HepG2 (cell line): ENCODE measurements around the gene UGCG. TPM values are rescaled to one million over a fixed set of nuclear protein-coding genes. Genes with fewer than 3 reads are reported as not detected.

Experiments used
- ATAC-seq: fragments of 200-7000 bp; cut with Tn5 transposase; 3 replicates; pipeline ENCODE4 v1.9.1; 2020; ENCODE audit warnings: mild to moderate bottlenecking, moderate library complexity
- BruUV-seq: library from RNA; stranded (reverse); fragments of 400-500 nt; replicated peaks from 2 replicates; lab custom pipeline; 2021; lab: Mats Ljungman, UMichigan
- CTCF ChIA-PET: fragments of 300-600 bp; formaldehyde crosslinking; extraction: SDS; loops from one replicate; lab custom pipeline; 2021; ENCODE audit warnings: low total read pairs, inconsistent platforms, low intra/inter-chr PET ratio; lab: Yijun Ruan, JAX
- POLR2A ChIA-PET: fragments of 350-600 bp; sonication (Branson Sonifier 250); formaldehyde crosslinking; loops from one replicate; lab custom pipeline; 2020; ENCODE audit warnings: antibody characterized with exemption, inconsistent platforms; lab: Yijun Ruan, JAX
- DNase-seq: peaks from one replicate; pipeline ENCODE4 v3.0.0-alpha.2; 2015; ENCODE audit warnings: low spot score
- FAIRE-seq: peaks from 3 replicates; lab custom pipeline; 2011; peaks lifted over from hg19 to GRCh38; lab: Jason Lieb, UNC
- H2AFZ ChIP-seq: one replicate; pipeline ENCODE4 v1.6.1; 2011; ENCODE audit warnings: low read length, inconsistent platforms
- H3K27ac ChIP-seq: fragments of 300-600 bp; 3 replicates; pipeline ENCODE4 v1.8.0; 2011; ENCODE audit warnings: mixed run types, mild to moderate bottlenecking, mixed read lengths, low read length, inconsistent platforms; ENCODE audit not compliant: insufficient read depth; ENCODE audit errors: extremely low read length
- H3K27me3 ChIP-seq, 2 experiments: fragments of 200-600 bp in 1 of 2; 2 replicates in 1 of 2; 3 replicates in 1 of 2; pipeline versions ENCODE4 v1.6.0 to v1.8.0; 2011; ENCODE audit warnings: low read length in 2 of 2, mild to moderate bottlenecking in 2 of 2, moderate library complexity in 2 of 2, inconsistent platforms in 1 of 2; ENCODE audit not compliant: insufficient read depth in 2 of 2, control insufficient read depth in 1 of 2
- H3K36me3 ChIP-seq, 2 experiments: fragments of 200-600 bp in 1 of 2; replicated peaks in 1 of 2; 2 replicates in 1 of 2; 3 replicates in 1 of 2; pipeline versions ENCODE4 v1.5.1 to v1.8.0; 2011; ENCODE audit warnings: low read length in 2 of 2, inconsistent platforms in 1 of 2; ENCODE audit not compliant: insufficient read depth in 2 of 2, control insufficient read depth in 1 of 2
- H3K4me1 ChIP-seq: 2 replicates; pipeline ENCODE4 v1.5.1; 2012; ENCODE audit warnings: low read length, inconsistent platforms; ENCODE audit not compliant: insufficient read depth
- H3K4me2 ChIP-seq: 2 replicates; pipeline ENCODE4 v1.6.0; 2011; ENCODE audit warnings: low read depth, low read length, inconsistent platforms
- H3K4me3 ChIP-seq, 3 experiments: fragments of 200-600 bp in 1 of 3; sonication (generic), shearing (Covaris generic) in 1 of 3; replicated peaks in 1 of 3; 2 replicates each; pipeline ENCODE4 v1.5.1; 2011 to 2016; ENCODE audit warnings: low read length in 3 of 3, inconsistent platforms in 2 of 3, low read depth in 2 of 3, mild to moderate bottlenecking in 2 of 3, control low read depth in 1 of 3, mixed read lengths in 1 of 3; ENCODE audit not compliant: insufficient read depth in 1 of 3
- H3K79me2 ChIP-seq: one replicate; pipeline ENCODE4 v1.6.1; 2011; ENCODE audit warnings: low read length, inconsistent platforms; ENCODE audit not compliant: insufficient read depth
- H3K9ac ChIP-seq: 2 replicates; pipeline ENCODE4 v1.6.0; 2011; ENCODE audit warnings: mild to moderate bottlenecking, low read depth, low read length, inconsistent platforms; ENCODE audit not compliant: insufficient read depth
- H3K9me3 ChIP-seq: 2 replicates; pipeline ENCODE4 v1.5.1; 2012; ENCODE audit warnings: mild to moderate bottlenecking, low read length
- H4K20me1 ChIP-seq: 2 replicates; pipeline ENCODE4 v1.6.0; 2011; ENCODE audit warnings: inconsistent platforms, mild to moderate bottlenecking, low read length, moderate library complexity; ENCODE audit not compliant: insufficient read depth
- ARID2 ChIP-seq: sonication (generic); formaldehyde crosslinking; IDR thresholded peaks from 2 replicates; pipeline ENCODE4 v1.8.1; 2022; ENCODE audit warnings: mild to moderate bottlenecking, missing genetic modification reagents, borderline replicate concordance
- EEA1 ChIP-seq: sonication (generic); formaldehyde crosslinking; IDR thresholded peaks from 2 replicates; pipeline ENCODE4 v1.5.1; 2020; ENCODE audit warnings: mild to moderate bottlenecking, missing genetic modification reagents, borderline replicate concordance
- EP300 ChIP-seq, 3 experiments: sonication (generic) in 1 of 3; formaldehyde crosslinking in 1 of 3; IDR thresholded peaks; 2 replicates each; pipeline versions ENCODE4 v1.5.1 to v1.6.1; 2011 to 2020; ENCODE audit warnings: low read depth in 2 of 3, low read length in 2 of 3, borderline replicate concordance in 1 of 3, improper control_type of control experiment in 1 of 3, mild to moderate bottlenecking in 1 of 3, missing genetic modification reagents in 1 of 3, moderate library complexity in 1 of 3
- ERF ChIP-seq: IDR thresholded peaks from 2 replicates; pipeline ENCODE4 v1.6.1; 2018; ENCODE audit warnings: missing biosample characterization, missing genetic modification reagents
- GLI4 ChIP-seq: sonication (generic); formaldehyde crosslinking; IDR thresholded peaks from 2 replicates; pipeline ENCODE4 v1.5.1; 2020; ENCODE audit warnings: missing genetic modification reagents, mild to moderate bottlenecking, moderate library complexity, borderline replicate concordance
- MAZ ChIP-seq, 2 experiments: sonication (generic) in 1 of 2; formaldehyde crosslinking in 1 of 2; IDR thresholded peaks; 2 replicates each; pipeline versions ENCODE4 v1.5.0 to v1.6.1; 2012 to 2020; ENCODE audit warnings: low read depth in 2 of 2, mild to moderate bottlenecking in 2 of 2, borderline replicate concordance in 1 of 2, improper control_type of control experiment in 1 of 2, low read length in 1 of 2, missing genetic modification reagents in 1 of 2, moderate library complexity in 1 of 2
- MEIS1 ChIP-seq: sonication (generic); formaldehyde crosslinking; IDR thresholded peaks from 2 replicates; pipeline ENCODE4 v1.9.0; 2021; ENCODE audit warnings: mild to moderate bottlenecking, missing genetic modification reagents, moderate library complexity, borderline replicate concordance
- MYC ChIP-seq: sonication (generic); formaldehyde crosslinking; IDR thresholded peaks from 2 replicates; pipeline ENCODE4 v1.9.0; 2021; ENCODE audit warnings: missing genetic modification reagents, borderline replicate concordance
- RARG ChIP-seq: sonication (generic); formaldehyde crosslinking; IDR thresholded peaks from 2 replicates; pipeline ENCODE4 v1.4.0; 2020; ENCODE audit warnings: low read depth, mild to moderate bottlenecking, missing genetic modification reagents
- SMYD3 ChIP-seq: sonication (generic); formaldehyde crosslinking; IDR thresholded peaks from 2 replicates; pipeline ENCODE4 v1.8.1; 2023; ENCODE audit warnings: mild to moderate bottlenecking, missing genetic modification reagents
- SNAPC2 ChIP-seq: sonication (generic); formaldehyde crosslinking; IDR thresholded peaks from 2 replicates; pipeline ENCODE4 v1.8.1; 2022; ENCODE audit warnings: mild to moderate bottlenecking, missing genetic modification reagents
- TMF1 ChIP-seq: sonication (generic); formaldehyde crosslinking; IDR thresholded peaks from 2 replicates; pipeline ENCODE4 v1.8.1; 2022; ENCODE audit warnings: low read depth, missing genetic modification reagents
- ZFP41 ChIP-seq: sonication (generic); formaldehyde crosslinking; IDR thresholded peaks from 2 replicates; pipeline ENCODE4 v1.4.0; 2020; ENCODE audit warnings: mild to moderate bottlenecking, missing genetic modification reagents, borderline replicate concordance
- ZNF44 ChIP-seq: sonication (generic); formaldehyde crosslinking; IDR thresholded peaks from 2 replicates; pipeline ENCODE4 v1.5.1; 2020; ENCODE audit warnings: mild to moderate bottlenecking, missing genetic modification reagents
- ZNF501 ChIP-seq: sonication (generic); formaldehyde crosslinking; IDR thresholded peaks from 2 replicates; pipeline ENCODE4 v1.5.1; 2020; ENCODE audit warnings: mild to moderate bottlenecking, moderate library complexity, missing genetic modification reagents
- ZNF549 ChIP-seq: sonication (generic); formaldehyde crosslinking; IDR thresholded peaks from 2 replicates; pipeline ENCODE4 v1.5.0; 2020; ENCODE audit warnings: missing genetic modification reagents
- ZNF564 ChIP-seq: sonication (generic); formaldehyde crosslinking; IDR thresholded peaks from 2 replicates; pipeline ENCODE4 v1.8.1; 2023; ENCODE audit warnings: mild to moderate bottlenecking, missing genetic modification reagents
- ZNF720 ChIP-seq: sonication (generic); formaldehyde crosslinking; IDR thresholded peaks from 2 replicates; pipeline ENCODE4 v1.4.0; 2020; ENCODE audit warnings: missing genetic modification reagents
- ZNF775 ChIP-seq: sonication (generic); formaldehyde crosslinking; IDR thresholded peaks from 2 replicates; pipeline ENCODE4 v1.4.0; 2020; ENCODE audit warnings: missing genetic modification reagents, mild to moderate bottlenecking, moderate library complexity, borderline replicate concordance
- ZSCAN9 ChIP-seq: IDR thresholded peaks from 2 replicates; pipeline ENCODE4 v1.6.1; 2016; ENCODE audit warnings: borderline replicate concordance
- WGBS: methylation state at CpG from one replicate; pipeline ENCODE4 v1.1.6; 2017; ENCODE audit warnings: low lambda C conversion rate; 5-methylcytosine and 5-hydroxymethylcytosine counted together
- in situ Hi-C: cut with HindIII; loops from 2 replicates; pipeline ENCODE4 v1.10.0; 2017; ENCODE audit warnings: low pct_unique_long_range_greater_than_20kb; ENCODE audit not compliant: extremely low pct_ligation_motif_present
- intact Hi-C: fragments of 100-400 bp; cut with micrococcal nuclease; formaldehyde crosslinking; loops from one replicate; pipeline ENCODE4 v1.10.0; 2022; ENCODE audit not compliant: unreplicated experiment
- polyA plus RNA-seq, 8 experiments: library from polyadenylated mRNA; depleted of rRNA in 3 of 8; stranded (reverse) in 7 of 8; unstranded in 1 of 8; fragments of >200 nt; fragmentation: Illumina TruSeq in 4 of 8; extraction: Trizol in 4 of 8; gene quantifications; 2 replicates each; pipeline versions ENCODE4 v1.2.1 to v1.2.3, GENCODE V29; 2011 to 2016; ENCODE audit warnings: low read depth in 4 of 8, missing spikeins in 1 of 8, mixed read lengths in 1 of 8; ENCODE audit not compliant: insufficient read depth in 1 of 8
- total RNA-seq, 5 experiments: library from RNA; depleted of rRNA; stranded (reverse); fragments of >200 nt; fragmentation: Illumina TruSeq; extraction: Trizol; gene quantifications; 2 replicates each; pipeline ENCODE4 v1.2.3, GENCODE V29; 2016; ENCODE audit warnings: low read depth in 1 of 5

Gene UGCG
- total and polyA plus RNA-seq, 2 of the 13 experiments (the other 11 are each of a cell fraction or from before 2014, with no cell fraction given): 10.5 to 13.9 TPM

DNA sequence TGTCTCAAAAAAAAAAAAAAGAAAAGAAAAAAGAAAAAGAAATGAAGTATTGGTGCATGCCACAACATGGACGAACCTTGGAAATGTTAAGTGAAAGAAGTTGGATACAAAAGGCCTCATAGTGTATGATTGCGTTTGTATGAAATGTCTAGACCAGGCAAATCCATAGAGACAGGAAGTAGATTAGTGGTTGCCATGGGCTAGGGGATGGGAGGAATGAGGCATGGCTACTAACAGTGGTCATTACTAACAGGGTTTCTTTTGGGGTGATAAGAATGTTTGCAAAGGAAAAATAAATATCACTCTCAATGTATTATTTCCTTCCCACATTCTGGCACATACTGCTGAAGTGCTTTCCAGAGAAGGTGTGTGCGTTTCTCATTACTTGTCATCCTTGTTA, 44.1 kb downstream of the UGCG start:
- no peak for TF ChIP-seq MAZ (IDR thresholded peaks at IDR 0.05; ENCODE audit: borderline replicate concordance, low read depth, low read length)
- no peak for TF ChIP-seq MAZ (CRISPR knock-in tag; IDR thresholded peaks at IDR 0.05; ENCODE audit: low read depth)
- no peak for TF ChIP-seq ZNF720 (CRISPR knock-in tag)
- TF ChIP-seq ARID2 (CRISPR knock-in tag): no peak
- no peak for TF ChIP-seq GLI4
- TF ChIP-seq SNAPC2 (CRISPR knock-in tag): no peak
- TF ChIP-seq ZNF501 (CRISPR knock-in tag): no peak
- TF ChIP-seq EP300 (IDR thresholded peaks at IDR 0.05; ENCODE audit: low read depth in 2 of 2, low read length in 2 of 2): no peak
- no peak for TF ChIP-seq EP300 (CRISPR knock-in tag; IDR thresholded peaks at IDR 0.05; ENCODE audit: borderline replicate concordance)
- no peak for TF ChIP-seq MYC (CRISPR knock-in tag)
- Histone ChIP-seq H3K9ac (no peak overlapping the region), H4K20me1 (no peaks in the 10 kb centered on the region), H3K36me3 (no peaks in the 10 kb centered on the region), H3K4me1 (peaks cover 9% of the 10 kb centered on the region; the same call in 1 of the 2 replicates), H3K4me3 (no peak overlapping the region), H2AFZ (no peak overlapping the region), H3K9me3 (no peaks in the 10 kb centered on the region), H3K27me3 (no peaks in the 10 kb centered on the region), H3K27ac (no peak overlapping the region), H3K79me2 (no peaks in the 10 kb centered on the region), H3K4me2 (no peak overlapping the region)
- 82% methylated on average over 3 of the region's 3 CpGs for WGBS
- ChIA-PET POLR2A (no interaction called here), CTCF (no interaction called here)
- in situ Hi-C loops: no loop called here
- intact Hi-C loops: no loop called here
- ATAC-seq (no peak), DNase-seq (no peak), FAIRE-seq (no peak)
- no TSS peak for BruUV-seq

DNA sequence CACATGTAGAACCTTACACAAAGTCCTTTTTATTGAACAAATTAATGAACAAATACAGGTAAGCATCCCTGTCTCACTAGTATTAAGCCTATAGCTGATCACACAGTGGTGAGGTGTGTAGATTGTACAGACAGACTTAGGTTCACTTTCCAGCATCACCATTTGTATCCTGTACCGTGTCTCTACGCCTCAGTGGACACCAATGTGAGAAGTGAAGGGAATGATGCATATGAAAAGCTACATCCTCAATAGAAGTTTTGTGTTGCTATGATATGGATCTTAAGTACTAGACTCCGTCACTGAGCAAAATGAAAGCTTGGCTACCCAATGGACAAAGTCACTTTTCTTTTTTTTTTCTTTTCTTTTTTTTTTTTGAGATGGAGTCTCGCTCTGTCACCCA, 46.6 kb downstream of the UGCG start:
- no peaks in the 10 kb centered on the region for H3K79me2 ChIP-seq
- no peaks in the 10 kb centered on the region for H3K9me3 ChIP-seq
- H3K9ac ChIP-seq: no peak overlapping the region
- ATAC-seq: no peak
- no peaks in the 10 kb centered on the region for H3K36me3 ChIP-seq
- BruUV-seq: no TSS peak
- H2AFZ ChIP-seq: no peak overlapping the region
- H4K20me1 ChIP-seq: no peaks in the 10 kb centered on the region
- H3K27me3 ChIP-seq: no peaks in the 10 kb centered on the region
- no peak for DNase-seq
- in situ Hi-C loops (no loop called here), intact Hi-C loops (no loop called here)
- H3K4me2 ChIP-seq: no peak overlapping the region
- peaks cover 9% of the 10 kb centered on the region; the same call in 1 of the 2 replicates for H3K4me1 ChIP-seq
- no peak for FAIRE-seq
- no peak overlapping the region for H3K4me3 ChIP-seq
- WGBS: 83% methylated on average over 4 of the region's 4 CpGs
- ChIA-PET CTCF (no interaction called here), POLR2A (no interaction called here)
- H3K27ac ChIP-seq: no peak overlapping the region
- TF ChIP-seq ERF (no peak), EEA1 (CRISPR knock-in tag) (no peak), RARG (CRISPR knock-in tag) (no peak), TMF1 (CRISPR knock-in tag) (no peak), EP300 (IDR thresholded peaks at IDR 0.05; ENCODE audit: low read depth in 2 of 2, low read length in 2 of 2) (no peak), EP300 (CRISPR knock-in tag; IDR thresholded peaks at IDR 0.05; ENCODE audit: borderline replicate concordance) (no peak), ZNF44 (no peak), ZFP41 (CRISPR knock-in tag) (no peak), SMYD3 (no peak), ZNF775 (CRISPR knock-in tag) (no peak), MEIS1 (CRISPR knock-in tag) (no peak), ZSCAN9 (CRISPR knock-in tag) (no peak), ZNF564 (CRISPR knock-in tag) (no peak), ZNF549 (no peak)
